GM20431 (cell line): ENCODE measurements around the gene FOXN1.

Experiments used
- in situ Hi-C: fragments of 300-500 bp; cut with MseI, MboI; formaldehyde crosslinking; loops from one replicate; pipeline ENCODE4 v1.15.0; 2020; ENCODE audit warnings: low sequenced_read_pairs; ENCODE audit not compliant: unreplicated experiment

Gene FOXN1

DNA sequence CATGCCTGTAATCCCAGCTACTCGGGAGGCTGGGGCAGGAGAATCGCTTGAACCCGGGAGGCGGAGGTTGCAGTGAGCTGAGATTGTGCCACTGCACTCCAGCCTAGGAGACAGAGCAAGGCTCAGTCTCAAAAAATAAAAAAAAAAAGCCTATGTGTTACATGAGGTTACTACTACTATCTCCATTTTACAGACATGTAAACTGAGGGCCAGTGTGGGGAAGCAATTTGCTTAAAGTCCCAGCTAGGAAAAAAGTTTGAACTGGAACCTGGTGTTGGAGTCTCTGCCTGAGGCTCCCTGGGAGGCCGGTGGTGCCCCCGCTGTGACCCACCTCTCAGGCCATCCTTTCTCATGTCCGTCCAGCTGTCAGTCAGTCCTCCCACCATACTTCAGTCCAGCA is 28.2 kb upstream of the FOXN1 start:
- in situ Hi-C loops, result no loop called here

GRCh38 chr17:28478712-28479615 is 27.2 kb upstream of the FOXN1 start:
- in situ Hi-C loops, result no loop called here

DNA sequence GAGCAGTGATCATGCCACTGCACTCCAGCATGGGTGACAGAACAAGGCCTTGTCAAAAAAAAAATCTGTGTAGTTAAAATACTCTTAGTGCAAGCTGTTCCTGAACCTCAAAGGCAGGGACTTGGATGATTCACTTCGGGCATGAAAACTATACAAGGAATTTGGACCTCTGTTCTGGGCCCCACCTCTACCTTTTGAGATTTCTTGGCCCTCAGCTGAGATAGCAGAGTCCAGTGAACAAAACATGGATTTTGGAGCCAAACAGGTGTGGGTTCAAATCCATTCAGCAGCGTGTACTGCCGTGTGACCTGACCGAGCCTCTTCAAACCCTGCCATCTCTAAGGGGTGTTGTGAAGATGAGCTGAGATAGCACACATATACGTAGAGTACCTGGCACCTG is 25.9 kb upstream of the FOXN1 start:
- in situ Hi-C loops, result no loop called here

DNA sequence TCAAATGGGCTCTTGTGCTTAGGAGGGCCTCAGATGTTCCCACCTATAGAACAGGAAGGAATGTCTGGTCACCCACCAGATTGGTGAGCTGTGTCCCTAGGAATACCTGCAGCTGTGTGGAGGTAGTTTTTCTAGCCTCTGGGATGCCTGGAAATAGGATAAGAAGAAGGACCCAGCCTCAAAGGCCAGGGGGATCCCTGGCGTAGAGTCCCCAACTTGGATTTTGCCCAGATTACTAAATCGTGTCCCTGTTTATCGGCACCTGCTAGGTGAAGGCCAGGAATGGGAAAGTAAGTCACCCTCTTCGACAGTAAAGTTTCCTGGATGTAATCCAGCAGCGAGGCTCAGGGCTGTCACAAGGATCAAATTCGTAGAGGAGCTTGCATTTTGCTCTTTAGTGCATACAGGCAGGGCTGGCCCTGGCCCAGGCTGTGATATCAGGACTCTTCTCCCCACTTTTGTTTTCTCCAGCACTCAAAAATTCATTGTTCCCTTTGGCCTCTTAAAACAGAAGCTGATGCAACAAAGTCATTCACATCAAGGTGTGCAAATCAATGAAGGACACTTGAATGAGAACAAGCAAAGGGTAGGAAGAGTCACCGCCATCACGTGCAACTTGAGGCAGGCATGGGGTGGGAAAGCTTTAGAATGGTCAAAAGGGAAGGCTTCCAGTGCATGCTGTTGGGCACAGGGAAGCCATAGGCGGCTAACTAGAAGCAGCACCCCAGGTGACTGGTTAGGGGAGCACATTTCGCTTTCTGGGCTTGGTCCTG is 25.2 kb upstream of the FOXN1 start:
- in situ Hi-C loops, result no loop called here

DNA sequence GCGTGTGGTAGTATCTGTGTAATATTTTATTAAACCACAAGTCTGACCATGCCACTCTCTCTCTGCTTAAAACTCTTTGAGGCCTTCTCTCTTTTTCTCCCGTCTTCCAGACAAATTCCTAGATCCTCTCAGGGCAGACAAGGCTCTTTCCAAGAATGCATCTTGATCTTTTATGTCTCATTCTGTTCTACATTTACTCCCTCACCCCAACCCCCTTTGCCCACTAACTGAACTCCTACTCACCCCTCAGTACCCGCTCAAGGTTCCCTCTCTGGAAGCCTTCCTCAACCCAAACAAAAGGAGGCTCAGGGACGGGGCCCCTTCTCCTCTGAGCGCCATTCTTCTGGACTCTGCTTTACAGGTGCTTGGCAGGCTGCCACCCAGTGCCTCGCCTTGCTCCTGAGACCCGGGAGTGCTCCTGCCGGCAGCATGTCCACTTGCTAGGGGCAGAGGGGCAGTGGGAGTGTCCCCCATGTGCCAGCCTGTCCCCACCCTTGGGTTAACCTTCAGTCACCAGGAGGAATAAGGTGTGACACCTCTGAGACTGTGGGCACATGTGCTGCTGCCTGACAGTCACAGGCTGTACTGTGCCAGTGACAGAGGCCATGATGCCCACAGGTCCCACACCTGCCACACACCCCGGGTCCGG is 23.5 kb upstream of the FOXN1 start:
- in situ Hi-C loops, result no loop called here

- in situ Hi-C loops, result no loop called here
Measured at GRCh38 chr17:28484296-28484695, 21.9 kb upstream of the FOXN1 start.

GRCh38 chr17:28485049-28485448 is 21.1 kb upstream of the FOXN1 start:
- in situ Hi-C loops, result no loop called here

- in situ Hi-C loops, result no loop called here
Measured at GRCh38 chr17:28487881-28488532, 18.1 kb upstream of the FOXN1 start.

DNA sequence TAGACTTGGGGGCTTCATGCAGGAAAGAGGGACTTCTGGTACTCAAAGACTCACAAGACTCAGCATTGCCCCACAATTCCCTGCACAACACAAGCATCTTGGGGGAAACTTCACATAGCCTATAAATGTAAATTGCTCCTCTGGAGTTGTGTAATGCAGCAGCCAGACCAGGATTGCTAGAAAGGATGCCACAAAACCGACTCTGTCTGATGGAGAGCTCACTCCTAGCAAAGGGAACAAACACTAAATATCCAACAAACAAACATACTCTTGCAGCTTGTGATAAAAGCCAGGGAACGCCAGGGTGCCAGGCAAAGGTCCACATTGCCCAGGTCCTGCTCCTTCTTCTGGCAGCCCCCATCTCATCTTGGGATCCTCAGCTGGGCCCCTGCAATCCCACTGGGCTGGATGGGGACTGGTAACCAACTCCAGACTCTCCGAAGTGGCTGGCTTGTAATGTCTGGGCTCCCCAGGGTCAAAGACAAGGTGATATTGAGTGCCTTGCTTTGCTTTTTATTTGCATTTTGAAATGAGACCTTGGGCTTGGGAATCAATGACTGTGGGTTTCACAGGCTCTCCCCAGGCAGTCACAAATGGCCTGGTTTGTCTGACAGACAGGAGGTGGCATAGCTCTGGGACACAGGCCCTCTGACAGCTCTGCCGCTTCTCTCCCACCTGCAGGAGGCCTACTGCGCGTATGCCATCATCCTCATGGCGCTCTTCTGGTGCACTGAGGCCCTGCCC is 17.4 kb upstream of the FOXN1 start:
- in situ Hi-C loops, result no loop called here

DNA sequence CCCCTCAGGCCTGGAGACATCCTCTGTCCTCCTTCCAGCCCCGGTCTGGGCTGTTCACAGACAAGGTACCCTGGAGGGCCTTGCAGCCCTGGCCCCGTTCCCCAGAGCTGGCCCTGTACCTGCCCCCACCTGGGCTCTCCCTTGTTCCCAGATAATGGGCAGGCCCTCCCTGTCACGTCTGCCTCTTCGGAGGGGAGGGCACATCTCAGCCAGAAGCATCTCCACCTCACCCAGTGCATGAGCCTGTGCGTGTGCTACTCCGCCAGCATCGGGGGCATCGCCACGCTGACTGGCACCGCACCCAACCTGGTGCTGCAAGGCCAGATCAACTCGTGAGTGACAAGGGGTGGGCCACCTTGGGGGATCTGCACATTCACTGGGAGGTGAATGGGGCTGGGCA is 14.9 kb upstream of the FOXN1 start:
- in situ Hi-C loops, result loop anchor here (10.0 kb wide), 1 partner anchor 124 kb away; the partner anchor contains the start of gene RSKR

GRCh38 chr17:28491860-28492259 is 14.3 kb upstream of the FOXN1 start:
- in situ Hi-C loops, result loop anchor here (10.0 kb wide), 1 partner anchor 123 kb away; the partner anchor contains the start of gene RSKR

DNA sequence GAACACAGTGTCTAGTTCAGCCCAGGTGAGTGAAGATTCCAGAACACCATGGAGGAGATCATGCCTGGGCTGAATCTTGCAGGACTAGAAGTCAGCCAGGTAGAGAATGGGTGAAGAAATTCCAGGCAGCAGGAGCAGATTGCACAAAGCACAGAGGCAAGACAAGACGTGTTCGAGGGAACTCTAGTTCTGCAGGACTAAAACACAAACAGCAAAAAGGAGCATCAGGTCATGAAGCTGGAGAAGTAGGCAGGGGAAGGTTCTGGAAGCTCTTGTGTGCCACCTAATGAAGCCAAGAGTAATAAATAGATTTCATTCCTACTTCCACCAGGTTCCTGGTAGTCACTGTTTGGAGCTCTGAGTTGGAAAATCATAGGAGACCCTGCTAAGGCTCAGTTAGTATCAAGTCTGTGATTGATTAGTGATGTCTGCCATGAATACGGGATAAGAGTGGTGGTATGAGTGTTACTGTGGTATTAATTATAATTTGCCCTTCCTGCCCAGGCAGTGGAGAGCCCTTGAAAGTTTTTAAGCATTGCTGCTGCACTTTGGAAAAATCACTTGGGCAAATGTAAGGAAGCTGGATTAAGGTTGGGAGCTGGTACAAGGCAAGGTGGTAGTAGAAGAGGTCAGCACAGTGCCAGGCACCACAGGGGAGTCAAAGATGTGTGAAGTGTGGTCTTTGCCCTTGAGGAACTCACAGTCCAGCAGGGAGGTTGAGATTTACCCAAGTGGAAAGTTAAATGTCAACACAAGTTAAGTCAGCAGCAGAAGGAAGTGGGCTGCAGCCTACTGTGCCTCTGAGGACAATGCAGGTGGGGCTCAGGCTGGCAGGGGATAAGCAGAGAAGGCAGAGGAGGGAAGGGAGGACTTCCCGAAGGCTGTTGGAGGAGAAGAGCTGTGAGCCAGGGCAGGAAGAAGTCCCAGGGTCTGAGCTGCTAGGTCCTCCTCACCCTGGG is 13.5 kb upstream of the FOXN1 start:
- in situ Hi-C loops, result loop anchor here (10.0 kb wide), 1 partner anchor 122 kb away; the partner anchor contains the start of gene RSKR

DNA sequence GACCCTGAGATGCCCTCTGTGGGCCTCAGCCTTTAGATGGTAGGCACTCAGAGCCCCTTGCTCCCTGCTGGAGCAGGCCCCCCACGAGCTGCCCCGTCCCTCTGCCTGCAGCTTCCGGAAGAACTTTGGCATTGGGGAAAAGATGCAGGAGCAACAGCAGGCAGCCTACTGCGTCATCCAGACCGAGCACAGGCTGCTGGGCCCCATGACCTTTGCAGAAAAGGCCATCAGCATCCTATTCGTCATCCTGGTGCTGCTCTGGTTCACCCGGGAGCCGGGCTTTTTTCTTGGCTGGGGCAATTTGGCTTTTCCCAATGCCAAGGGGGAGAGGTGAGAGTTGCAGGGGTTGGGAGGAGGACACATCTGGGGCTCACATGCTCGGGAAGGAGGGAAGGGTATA is 12.7 kb upstream of the FOXN1 start:
- in situ Hi-C loops, result loop anchor here (10.0 kb wide), 1 partner anchor 121 kb away; the partner anchor contains the start of gene RSKR

GRCh38 chr17:28494445-28495188 is 11.5 kb upstream of the FOXN1 start:
- in situ Hi-C loops, result loop anchor here (5.0 to 10.0 kb wide), 2 partner anchors 43 to 120 kb away; partner anchors contain the start of gene RSKR

GRCh38 chr17:28495635-28496034 is 10.5 kb upstream of the FOXN1 start:
- in situ Hi-C loops, result loop anchor here (5.0 to 10.0 kb wide), 2 partner anchors 42 to 119 kb away; partner anchors contain the start of gene RSKR

DNA sequence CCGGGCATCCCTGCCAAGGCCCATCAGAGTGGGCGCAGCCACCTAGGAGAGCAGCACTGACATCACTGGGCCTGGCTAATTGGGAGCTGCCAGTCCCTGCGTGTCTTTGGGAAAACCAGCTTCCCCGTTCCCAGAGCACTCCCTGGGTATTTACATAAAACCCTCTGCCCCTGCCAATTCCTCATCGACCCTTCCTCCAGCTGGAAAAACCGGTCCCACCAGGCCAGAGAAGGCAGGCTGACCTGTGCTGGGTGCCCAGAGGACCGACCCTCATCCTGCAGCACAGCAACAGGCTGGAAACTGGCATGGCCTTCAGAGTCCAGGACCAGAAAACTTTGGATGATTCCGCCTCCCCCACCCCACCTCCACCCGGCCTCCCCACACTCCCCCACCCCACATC is 8.2 kb upstream of the FOXN1 start:
- in situ Hi-C loops, result loop anchor here (5.0 to 10.0 kb wide), 2 partner anchors 39 to 117 kb away; partner anchors contain the start of gene RSKR
